Body of pancreas (tissue), 4 donors: ENCODE measurements around the gene TARS3.

ENCODE experiments used
- CTCF ChIP-seq, 7 experiments: fragments of 450-650 bp in 4 of 7; fragments of 200-600 bp in 3 of 7; sonication (generic) in 3 of 7; IDR thresholded peaks; one replicate each; pipeline ENCODE4 v1.5.1; 2016 to 2019; ENCODE audit warnings: antibody characterized with exemption in 7 of 7
- POLR2A ChIP-seq, 3 donors: fragments of 450-650 bp; IDR thresholded peaks; one replicate each; pipeline ENCODE4 v1.6.1; 2016; ENCODE audit warnings: antibody characterized with exemption in 3 of 3, mild to moderate bottlenecking in 2 of 3

- TF ChIP-seq CTCF (IDR thresholded peaks at IDR 0.05) (no peak), POLR2A (IDR thresholded peaks at IDR 0.05) (no peak)
Observed at GRCh38 chr15:101676921-101677329, 47.3 kb downstream of the TARS3 start.
